HG03045 (cell line): ENCODE measurements around the gene OR14I1.
A peak's percentile ranks its signal among the peaks of the same experiment; 100 is the strongest.
"Not testable (repeated sequence)": the region's sequence is repeated elsewhere in the genome, so short reads cannot be mapped to it uniquely, and the experiment has no call there.

Experiments used
- ATAC-seq: cut with Tn5 transposase; IDR thresholded peaks from one replicate; pipeline ENCODE4 v1.9.1; 2021; ENCODE audit warnings: mild to moderate bottlenecking, moderate library complexity; ENCODE audit not compliant: unreplicated experiment

Gene OR14I1

GRCh38 chr1:248688527-248689298 is 13.9 kb downstream of the OR14I1 start:
- peak; percentile 44 for ATAC-seq

GRCh38 chr1:248686815-248687214 is 15.8 kb downstream of the OR14I1 start:
- peak; percentile 77 for ATAC-seq

GRCh38 chr1:248681651-248682050 is 20.9 kb downstream of the OR14I1 start:
- ATAC-seq = no peak

- no peak for ATAC-seq
These were observed 32.6 kb downstream of the OR14I1 start for GRCh38 chr1:248670003-248670402.

GRCh38 chr1:248663453-248664328 is 38.9 kb downstream of the OR14I1 start:
- peak; percentile 94 for ATAC-seq

- not testable (repeated sequence) for ATAC-seq
These were observed 45.8 kb downstream of the OR14I1 start for GRCh38 chr1:248656797-248657196.

- ATAC-seq = not testable (repeated sequence)
These were observed 47.2 kb downstream of the OR14I1 start, which contains the start of gene OR2T27 for GRCh38 chr1:248655354-248655753. TSS of gene OR2T27 (minus strand) at chr1:248655528. CDS start at chr1:248650884, 4,644 bp downstream.
